RWPE2 (cell line): ENCODE data around the gene SLX4.

Experiments
- ATAC-seq: fragments of 200-7000 bp; cut with Tn5 transposase; 3 replicates; pipeline ENCODE4 v1.9.1; 2021; ENCODE audit warnings: low read depth
- DNase-seq: peaks from one replicate; pipeline ENCODE4 v3.0.0-alpha.2; 2020; ENCODE audit warnings: low spot score
- H3K27ac ChIP-seq: fragments of 450-650 bp; 2 replicates; pipeline ENCODE4 v1.5.1; 2017; ENCODE audit warnings: mild to moderate bottlenecking; ENCODE audit not compliant: poor library complexity, severe bottlenecking
- H3K27me3 ChIP-seq: fragments of 250-450 bp; sonication (Bioruptor Pico); 2 replicates; pipeline ENCODE4 v1.5.1; 2021; ENCODE audit warnings: mild to moderate bottlenecking, moderate library complexity; ENCODE audit not compliant: insufficient read depth, poor library complexity, severe bottlenecking
- H3K36me3 ChIP-seq: fragments of 250-450 bp; sonication (Bioruptor Pico); 2 replicates; pipeline ENCODE4 v1.5.1; 2020; ENCODE audit warnings: low read depth, mild to moderate bottlenecking, moderate library complexity
- H3K4me1 ChIP-seq: fragments of 250-450 bp; sonication (Bioruptor Pico); 2 replicates; pipeline ENCODE4 v1.5.1; 2021; ENCODE audit warnings: mild to moderate bottlenecking, moderate library complexity; ENCODE audit not compliant: insufficient read depth, poor library complexity, severe bottlenecking
- H3K4me3 ChIP-seq: fragments of 250-450 bp; sonication (Bioruptor Pico); 2 replicates; pipeline ENCODE4 v1.5.1; 2021; ENCODE audit warnings: mild to moderate bottlenecking, moderate library complexity; ENCODE audit not compliant: severe bottlenecking
- H3K9me3 ChIP-seq: fragments of 250-450 bp; sonication (Bioruptor Pico); 2 replicates; pipeline ENCODE4 v1.5.1; 2021; ENCODE audit warnings: mild to moderate bottlenecking, moderate library complexity; ENCODE audit not compliant: severe bottlenecking
- CTCF ChIP-seq: fragments of 450-650 bp; IDR thresholded peaks from one replicate; pipeline ENCODE4 v1.5.1; 2017; ENCODE audit warnings: mild to moderate bottlenecking, moderate library complexity; ENCODE audit not compliant: poor library complexity, severe bottlenecking

Gene SLX4

GRCh38 chr16:3625911-3626732, 14.7 kb upstream of the SLX4 start:
- TF ChIP-seq CTCF, result peak; percentile 13
- H3K27me3 ChIP-seq, result no peaks in the 10 kb centered on the region
- ATAC-seq, result no peak
- no peak overlapping the region for H3K4me3 ChIP-seq
- H3K27ac ChIP-seq, result no peak overlapping the region
- no peaks in the 10 kb centered on the region for H3K9me3 ChIP-seq
- no peaks in the 10 kb centered on the region for H3K36me3 ChIP-seq
- no peak for DNase-seq
- H3K4me1 ChIP-seq, result no peaks in the 10 kb centered on the region

- ATAC-seq (no peak), DNase-seq (no peak)
- no peaks in the 10 kb centered on the region for H3K36me3 ChIP-seq
- H3K9me3 ChIP-seq, result no peaks in the 10 kb centered on the region
- no peaks in the 10 kb centered on the region for H3K4me1 ChIP-seq
- H3K27ac ChIP-seq, result no peak overlapping the region
- TF ChIP-seq CTCF, result no peak
- H3K27me3 ChIP-seq, result no peaks in the 10 kb centered on the region
- H3K4me3 ChIP-seq, result no peak overlapping the region
These were observed 13.9 kb upstream of the SLX4 start for GRCh38 chr16:3625331-3625730.

- Histone ChIP-seq H3K27ac (no peak overlapping the region), H3K36me3 (no peaks in the 10 kb centered on the region; the same call in 1 of the 2 replicates), H3K4me1 (peaks cover 4% of the 10 kb centered on the region), H3K9me3 (no peaks in the 10 kb centered on the region), H3K4me3 (no peak overlapping the region), H3K27me3 (no peaks in the 10 kb centered on the region)
- DNase-seq, result no peak
- no peak for TF ChIP-seq CTCF
- no peak for ATAC-seq
These were observed 12.2 kb upstream of the SLX4 start for GRCh38 chr16:3623642-3624041.

GRCh38 chr16:3618769-3619141, 7.3 kb upstream of the SLX4 start:
- Histone ChIP-seq H3K4me3 (no peak overlapping the region), H3K9me3 (no peaks in the 10 kb centered on the region), H3K27ac (peak overlapping the region; percentile 28), H3K27me3 (no peaks in the 10 kb centered on the region), H3K36me3 (peaks cover 12% of the 10 kb centered on the region), H3K4me1 (peaks cover 15% of the 10 kb centered on the region)
- TF ChIP-seq CTCF, result no peak
- DNase-seq (no peak), ATAC-seq (peak; percentile 79)
